HepG2 (cell line): ENCODE data around the gene SNX18. TPM values are rescaled to one million over a fixed set of nuclear protein-coding genes. Genes with fewer than 3 reads are reported as not detected.

Experiments
- ATAC-seq: fragments of 200-7000 bp; cut with Tn5 transposase; 3 replicates; pipeline ENCODE4 v1.9.1; 2020; ENCODE audit warnings: mild to moderate bottlenecking, moderate library complexity
- BruUV-seq: library from RNA; stranded (reverse); fragments of 400-500 nt; replicated peaks from 2 replicates; lab custom pipeline; 2021; lab: Mats Ljungman, UMichigan
- CTCF ChIA-PET: fragments of 300-600 bp; formaldehyde crosslinking; extraction: SDS; loops from one replicate; lab custom pipeline; 2021; ENCODE audit warnings: low total read pairs, inconsistent platforms, low intra/inter-chr PET ratio; lab: Yijun Ruan, JAX
- POLR2A ChIA-PET: fragments of 350-600 bp; sonication (Branson Sonifier 250); formaldehyde crosslinking; loops from one replicate; lab custom pipeline; 2020; ENCODE audit warnings: antibody characterized with exemption, inconsistent platforms; lab: Yijun Ruan, JAX
- DNase-seq: peaks from one replicate; pipeline ENCODE4 v3.0.0-alpha.2; 2015; ENCODE audit warnings: low spot score
- FAIRE-seq: peaks from 3 replicates; lab custom pipeline; 2011; peaks lifted over from hg19 to GRCh38; lab: Jason Lieb, UNC
- H2AFZ ChIP-seq: one replicate; pipeline ENCODE4 v1.6.1; 2011; ENCODE audit warnings: low read length, inconsistent platforms
- H3K27ac ChIP-seq: fragments of 300-600 bp; 3 replicates; pipeline ENCODE4 v1.8.0; 2011; ENCODE audit warnings: mixed run types, mild to moderate bottlenecking, mixed read lengths, low read length, inconsistent platforms; ENCODE audit not compliant: insufficient read depth; ENCODE audit errors: extremely low read length
- H3K27me3 ChIP-seq, 2 experiments: fragments of 200-600 bp in 1 of 2; 2 replicates in 1 of 2; 3 replicates in 1 of 2; pipeline versions ENCODE4 v1.6.0 to v1.8.0; 2011; ENCODE audit warnings: low read length in 2 of 2, mild to moderate bottlenecking in 2 of 2, moderate library complexity in 2 of 2, inconsistent platforms in 1 of 2; ENCODE audit not compliant: insufficient read depth in 2 of 2, control insufficient read depth in 1 of 2
- H3K36me3 ChIP-seq, 2 experiments: fragments of 200-600 bp in 1 of 2; replicated peaks in 1 of 2; 2 replicates in 1 of 2; 3 replicates in 1 of 2; pipeline versions ENCODE4 v1.5.1 to v1.8.0; 2011; ENCODE audit warnings: low read length in 2 of 2, inconsistent platforms in 1 of 2; ENCODE audit not compliant: insufficient read depth in 2 of 2, control insufficient read depth in 1 of 2
- H3K4me1 ChIP-seq: 2 replicates; pipeline ENCODE4 v1.5.1; 2012; ENCODE audit warnings: low read length, inconsistent platforms; ENCODE audit not compliant: insufficient read depth
- H3K4me2 ChIP-seq: 2 replicates; pipeline ENCODE4 v1.6.0; 2011; ENCODE audit warnings: low read depth, low read length, inconsistent platforms
- H3K4me3 ChIP-seq, 3 experiments: fragments of 200-600 bp in 1 of 3; sonication (generic), shearing (Covaris generic) in 1 of 3; replicated peaks in 1 of 3; 2 replicates each; pipeline ENCODE4 v1.5.1; 2011 to 2016; ENCODE audit warnings: low read length in 3 of 3, inconsistent platforms in 2 of 3, low read depth in 2 of 3, mild to moderate bottlenecking in 2 of 3, control low read depth in 1 of 3, mixed read lengths in 1 of 3; ENCODE audit not compliant: insufficient read depth in 1 of 3
- H3K79me2 ChIP-seq: one replicate; pipeline ENCODE4 v1.6.1; 2011; ENCODE audit warnings: low read length, inconsistent platforms; ENCODE audit not compliant: insufficient read depth
- H3K9ac ChIP-seq: 2 replicates; pipeline ENCODE4 v1.6.0; 2011; ENCODE audit warnings: mild to moderate bottlenecking, low read depth, low read length, inconsistent platforms; ENCODE audit not compliant: insufficient read depth
- H3K9me3 ChIP-seq: 2 replicates; pipeline ENCODE4 v1.5.1; 2012; ENCODE audit warnings: mild to moderate bottlenecking, low read length
- H4K20me1 ChIP-seq: 2 replicates; pipeline ENCODE4 v1.6.0; 2011; ENCODE audit warnings: inconsistent platforms, mild to moderate bottlenecking, low read length, moderate library complexity; ENCODE audit not compliant: insufficient read depth
- DR1 ChIP-seq: sonication (generic); formaldehyde crosslinking; IDR thresholded peaks from 2 replicates; pipeline ENCODE4 v1.8.0; 2021; ENCODE audit warnings: mild to moderate bottlenecking, missing genetic modification reagents, inconsistent platforms
- JUN ChIP-seq: sonication (generic); formaldehyde crosslinking; IDR thresholded peaks from 2 replicates; pipeline ENCODE4 v1.4.0; 2020; ENCODE audit warnings: mild to moderate bottlenecking, missing genetic modification reagents
- MTA3 ChIP-seq: sonication (generic); formaldehyde crosslinking; IDR thresholded peaks from 2 replicates; pipeline ENCODE4 v1.4.0; 2020; ENCODE audit warnings: missing genetic modification reagents
- ONECUT2 ChIP-seq: sonication (generic); formaldehyde crosslinking; IDR thresholded peaks from 2 replicates; pipeline ENCODE4 v1.4.0; 2020; ENCODE audit warnings: missing genetic modification reagents
- TRIM24 ChIP-seq: sonication (generic); formaldehyde crosslinking; IDR thresholded peaks from 2 replicates; pipeline ENCODE4 v1.8.0; 2022; ENCODE audit warnings: mild to moderate bottlenecking, missing genetic modification reagents
- ZC3H4 ChIP-seq: sonication (generic); formaldehyde crosslinking; IDR thresholded peaks from 2 replicates; pipeline ENCODE4 v1.4.0; 2020; ENCODE audit warnings: missing genetic modification reagents, borderline replicate concordance
- ZEB1 ChIP-seq: IDR thresholded peaks from 2 replicates; pipeline ENCODE4 v1.6.1; 2012; ENCODE audit warnings: mild to moderate bottlenecking, low read depth, inconsistent platforms; ENCODE audit not compliant: insufficient replicate concordance
- ZNF253 ChIP-seq: sonication (generic); formaldehyde crosslinking; IDR thresholded peaks from 2 replicates; pipeline ENCODE4 v1.8.0; 2022; ENCODE audit warnings: mild to moderate bottlenecking, missing genetic modification reagents, borderline replicate concordance
- ZNF350 ChIP-seq: sonication (generic); formaldehyde crosslinking; IDR thresholded peaks from 2 replicates; pipeline ENCODE4 v1.4.0; 2020; ENCODE audit warnings: mild to moderate bottlenecking, low read depth, missing genetic modification reagents, borderline replicate concordance
- ZNF546 ChIP-seq: sonication (generic); formaldehyde crosslinking; conservative IDR thresholded peaks from 2 replicates; pipeline ENCODE4 v1.8.1; 2023; ENCODE audit warnings: mild to moderate bottlenecking, missing genetic modification reagents
- ZNF678 ChIP-seq: sonication (generic); formaldehyde crosslinking; IDR thresholded peaks from 2 replicates; pipeline ENCODE4 v1.4.0; 2020; ENCODE audit warnings: mild to moderate bottlenecking, missing genetic modification reagents
- WGBS: methylation state at CpG from one replicate; pipeline ENCODE4 v1.1.6; 2017; ENCODE audit warnings: low lambda C conversion rate; 5-methylcytosine and 5-hydroxymethylcytosine counted together
- in situ Hi-C: cut with HindIII; loops from 2 replicates; pipeline ENCODE4 v1.10.0; 2017; ENCODE audit warnings: low pct_unique_long_range_greater_than_20kb; ENCODE audit not compliant: extremely low pct_ligation_motif_present
- intact Hi-C: fragments of 100-400 bp; cut with micrococcal nuclease; formaldehyde crosslinking; loops from one replicate; pipeline ENCODE4 v1.10.0; 2022; ENCODE audit not compliant: unreplicated experiment
- polyA plus RNA-seq, 8 experiments: library from polyadenylated mRNA; depleted of rRNA in 3 of 8; stranded (reverse) in 7 of 8; unstranded in 1 of 8; fragments of >200 nt; fragmentation: Illumina TruSeq in 4 of 8; extraction: Trizol in 4 of 8; gene quantifications; 2 replicates each; pipeline versions ENCODE4 v1.2.1 to v1.2.3, GENCODE V29; 2011 to 2016; ENCODE audit warnings: low read depth in 4 of 8, missing spikeins in 1 of 8, mixed read lengths in 1 of 8; ENCODE audit not compliant: insufficient read depth in 1 of 8
- total RNA-seq, 5 experiments: library from RNA; depleted of rRNA; stranded (reverse); fragments of >200 nt; fragmentation: Illumina TruSeq; extraction: Trizol; gene quantifications; 2 replicates each; pipeline ENCODE4 v1.2.3, GENCODE V29; 2016; ENCODE audit warnings: low read depth in 1 of 5
- TF ChIP-seq, protein P1 (sequence below): sonication (generic); formaldehyde crosslinking; IDR thresholded peaks from 2 replicates; pipeline ENCODE4 v1.5.0; 2020; ENCODE audit warnings: missing genetic modification reagents, mild to moderate bottlenecking, borderline replicate concordance
- TF ChIP-seq, protein P2 (sequence below): sonication (generic); formaldehyde crosslinking; IDR thresholded peaks from 2 replicates; pipeline ENCODE4 v1.9.0; 2021; ENCODE audit warnings: missing genetic modification reagents, borderline replicate concordance
- TF ChIP-seq, protein P3 (sequence below): sonication (generic); formaldehyde crosslinking; IDR thresholded peaks from 2 replicates; pipeline ENCODE4 v1.4.0; 2020; ENCODE audit warnings: missing genetic modification reagents
- TF ChIP-seq, protein P4 (sequence below): sonication (generic); formaldehyde crosslinking; IDR thresholded peaks from 2 replicates; pipeline ENCODE4 v1.4.0; 2020; ENCODE audit warnings: missing genetic modification reagents

Gene SNX18
- total and polyA plus RNA-seq, 2 of the 13 experiments (the other 11 are each of a cell fraction or from before 2014, with no cell fraction given): 2.3 to 6.2 TPM

DNA sequence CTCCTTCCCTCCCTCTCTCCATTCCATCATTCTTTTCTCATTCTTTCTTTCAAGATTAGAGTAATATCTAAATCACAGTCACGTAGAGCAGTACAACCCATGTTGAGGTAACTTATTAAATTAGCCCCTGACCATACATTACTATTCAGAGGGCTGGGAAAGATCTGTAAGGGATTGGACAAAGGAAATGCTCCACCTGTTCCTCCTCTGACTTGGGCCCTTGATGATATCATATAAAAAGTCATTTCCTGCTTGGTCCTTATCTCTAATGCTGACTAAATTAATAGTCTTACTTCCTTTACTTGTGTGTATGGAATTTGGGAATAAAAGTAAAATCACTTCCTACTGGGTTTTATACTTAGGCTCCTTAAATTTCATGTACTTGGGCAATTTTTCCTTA is 40.8 kb downstream of the SNX18 start:
- H3K9ac ChIP-seq: no peak overlapping the region
- no peaks in the 10 kb centered on the region for H3K27me3 ChIP-seq
- no peaks in the 10 kb centered on the region for H3K9me3 ChIP-seq
- DNase-seq (no peak), FAIRE-seq (no peak), ATAC-seq (no peak)
- no peaks in the 10 kb centered on the region for H3K36me3 ChIP-seq
- 4% methylated on average over 1 of the region's 1 CpG for WGBS
- intact Hi-C loops: no loop called here
- no peak overlapping the region for H3K4me2 ChIP-seq
- H3K79me2 ChIP-seq: no peaks in the 10 kb centered on the region
- BruUV-seq: no TSS peak
- H3K4me3 ChIP-seq: no peak overlapping the region
- no peak overlapping the region for H2AFZ ChIP-seq
- no peak for TF ChIP-seq ZNF678 (CRISPR knock-in tag)
- CTCF ChIA-PET: no interaction called here
- no peaks in the 10 kb centered on the region for H4K20me1 ChIP-seq
- POLR2A ChIA-PET: no interaction called here
- H3K27ac ChIP-seq: no peak overlapping the region
- in situ Hi-C loops: no loop called here
- no peaks in the 10 kb centered on the region for H3K4me1 ChIP-seq

DNA sequence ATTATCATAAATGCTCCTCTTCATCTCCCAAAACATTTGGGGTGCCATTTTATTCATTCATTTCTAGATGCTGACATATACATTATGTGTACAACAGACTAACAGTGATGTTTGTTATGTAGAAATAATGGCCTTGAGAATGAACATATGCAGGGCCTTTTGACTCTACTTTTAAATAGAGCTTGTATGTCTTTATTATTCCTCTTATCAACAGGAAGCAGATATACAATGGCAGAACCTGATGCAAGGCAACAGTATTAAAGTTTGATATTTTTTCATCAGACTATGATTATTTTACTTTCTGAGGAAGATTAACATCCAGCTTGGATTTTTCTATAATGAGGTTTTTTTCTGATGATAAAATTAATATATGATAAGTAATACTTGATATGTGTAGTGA is 44.1 kb downstream of the SNX18 start:
- H2AFZ ChIP-seq: no peak overlapping the region
- H4K20me1 ChIP-seq: no peaks in the 10 kb centered on the region
- no peak for DNase-seq
- in situ Hi-C loops (no loop called here), intact Hi-C loops (no loop called here)
- no peak overlapping the region for H3K4me3 ChIP-seq
- no peak overlapping the region for H3K27ac ChIP-seq
- H3K4me2 ChIP-seq: no peak overlapping the region
- no peak for ATAC-seq
- no peaks in the 10 kb centered on the region for H3K79me2 ChIP-seq
- H3K36me3 ChIP-seq: no peaks in the 10 kb centered on the region
- H3K27me3 ChIP-seq: no peaks in the 10 kb centered on the region
- H3K9me3 ChIP-seq: no peaks in the 10 kb centered on the region
- no peak overlapping the region for H3K9ac ChIP-seq
- no TSS peak for BruUV-seq
- FAIRE-seq: no peak
- H3K4me1 ChIP-seq: no peaks in the 10 kb centered on the region
- POLR2A ChIA-PET: no interaction called here
- CTCF ChIA-PET: no interaction called here
- TF ChIP-seq ZNF546 (CRISPR knock-in tag): no peak
- TF ChIP-seq ZNF253 (CRISPR knock-in tag): no peak
- TF ChIP-seq, protein P1, sequence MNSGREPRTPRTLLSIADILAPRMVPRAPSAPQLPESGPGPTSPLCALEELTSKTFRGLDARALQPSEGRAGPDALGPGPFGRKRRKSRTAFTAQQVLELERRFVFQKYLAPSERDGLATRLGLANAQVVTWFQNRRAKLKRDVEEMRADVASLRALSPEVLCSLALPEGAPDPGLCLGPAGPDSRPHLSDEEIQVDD (CRISPR knock-in tag): no peak
- TF ChIP-seq, protein P2, sequence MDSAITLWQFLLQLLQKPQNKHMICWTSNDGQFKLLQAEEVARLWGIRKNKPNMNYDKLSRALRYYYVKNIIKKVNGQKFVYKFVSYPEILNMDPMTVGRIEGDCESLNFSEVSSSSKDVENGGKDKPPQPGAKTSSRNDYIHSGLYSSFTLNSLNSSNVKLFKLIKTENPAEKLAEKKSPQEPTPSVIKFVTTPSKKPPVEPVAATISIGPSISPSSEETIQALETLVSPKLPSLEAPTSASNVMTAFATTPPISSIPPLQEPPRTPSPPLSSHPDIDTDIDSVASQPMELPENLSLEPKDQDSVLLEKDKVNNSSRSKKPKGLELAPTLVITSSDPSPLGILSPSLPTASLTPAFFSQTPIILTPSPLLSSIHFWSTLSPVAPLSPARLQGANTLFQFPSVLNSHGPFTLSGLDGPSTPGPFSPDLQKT (CRISPR knock-in tag): no peak
- TF ChIP-seq MTA3: no peak
- TF ChIP-seq ZEB1: no peak
- no peak for TF ChIP-seq JUN
- no peak for TF ChIP-seq ONECUT2
- TF ChIP-seq, protein P3, sequence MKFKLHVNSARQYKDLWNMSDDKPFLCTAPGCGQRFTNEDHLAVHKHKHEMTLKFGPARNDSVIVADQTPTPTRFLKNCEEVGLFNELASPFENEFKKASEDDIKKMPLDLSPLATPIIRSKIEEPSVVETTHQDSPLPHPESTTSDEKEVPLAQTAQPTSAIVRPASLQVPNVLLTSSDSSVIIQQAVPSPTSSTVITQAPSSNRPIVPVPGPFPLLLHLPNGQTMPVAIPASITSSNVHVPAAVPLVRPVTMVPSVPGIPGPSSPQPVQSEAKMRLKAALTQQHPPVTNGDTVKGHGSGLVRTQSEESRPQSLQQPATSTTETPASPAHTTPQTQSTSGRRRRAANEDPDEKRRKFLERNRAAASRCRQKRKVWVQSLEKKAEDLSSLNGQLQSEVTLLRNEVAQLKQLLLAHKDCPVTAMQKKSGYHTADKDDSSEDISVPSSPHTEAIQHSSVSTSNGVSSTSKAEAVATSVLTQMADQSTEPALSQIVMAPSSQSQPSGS (CRISPR knock-in tag): no peak
- TF ChIP-seq DR1 (CRISPR knock-in tag): no peak
- no peak for TF ChIP-seq ZNF350 (CRISPR knock-in tag)
- TF ChIP-seq, protein P4, sequence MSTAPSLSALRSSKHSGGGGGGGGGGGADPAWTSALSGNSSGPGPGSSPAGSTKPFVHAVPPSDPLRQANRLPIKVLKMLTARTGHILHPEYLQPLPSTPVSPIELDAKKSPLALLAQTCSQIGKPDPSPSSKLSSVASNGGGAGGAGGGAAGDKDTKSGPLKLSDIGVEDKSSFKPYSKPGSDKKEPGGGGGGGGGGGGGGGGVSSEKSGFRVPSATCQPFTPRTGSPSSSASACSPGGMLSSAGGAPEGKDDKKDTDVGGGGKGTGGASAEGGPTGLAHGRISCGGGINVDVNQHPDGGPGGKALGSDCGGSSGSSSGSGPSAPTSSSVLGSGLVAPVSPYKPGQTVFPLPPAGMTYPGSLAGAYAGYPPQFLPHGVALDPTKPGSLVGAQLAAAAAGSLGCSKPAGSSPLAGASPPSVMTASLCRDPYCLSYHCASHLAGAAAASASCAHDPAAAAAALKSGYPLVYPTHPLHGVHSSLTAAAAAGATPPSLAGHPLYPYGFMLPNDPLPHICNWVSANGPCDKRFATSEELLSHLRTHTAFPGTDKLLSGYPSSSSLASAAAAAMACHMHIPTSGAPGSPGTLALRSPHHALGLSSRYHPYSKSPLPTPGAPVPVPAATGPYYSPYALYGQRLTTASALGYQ: no peak
- no peak for TF ChIP-seq ZC3H4
- no peak for TF ChIP-seq TRIM24 (CRISPR knock-in tag)
